ENCODE measurements around the gene ZBTB38. TPM values are rescaled to one million over a fixed set of nuclear protein-coding genes. Genes with fewer than 3 reads are reported as not detected.

ZBTB38 gene
- total RNA-seq, 3 donors from 2014 or later = 96.0 to 153 (median 144) TPM

GRCh38 chr3:141349711-141350110 lies 18.6 kb upstream of the ZBTB38 start:
- no peak for DNase-seq
- no peaks in the 10 kb centered on the region for H3K36me3 ChIP-seq (ENCODE audit: low read depth)
- H3K4me3 ChIP-seq = no peak overlapping the region
- intact Hi-C loops (cut with DNase I, micrococcal nuclease) = no loop called here
- no peak for ATAC-seq
- H3K4me1 ChIP-seq (ENCODE audit: low read depth) = peaks cover 7% of the 10 kb centered on the region
- TF ChIP-seq, protein P1, sequence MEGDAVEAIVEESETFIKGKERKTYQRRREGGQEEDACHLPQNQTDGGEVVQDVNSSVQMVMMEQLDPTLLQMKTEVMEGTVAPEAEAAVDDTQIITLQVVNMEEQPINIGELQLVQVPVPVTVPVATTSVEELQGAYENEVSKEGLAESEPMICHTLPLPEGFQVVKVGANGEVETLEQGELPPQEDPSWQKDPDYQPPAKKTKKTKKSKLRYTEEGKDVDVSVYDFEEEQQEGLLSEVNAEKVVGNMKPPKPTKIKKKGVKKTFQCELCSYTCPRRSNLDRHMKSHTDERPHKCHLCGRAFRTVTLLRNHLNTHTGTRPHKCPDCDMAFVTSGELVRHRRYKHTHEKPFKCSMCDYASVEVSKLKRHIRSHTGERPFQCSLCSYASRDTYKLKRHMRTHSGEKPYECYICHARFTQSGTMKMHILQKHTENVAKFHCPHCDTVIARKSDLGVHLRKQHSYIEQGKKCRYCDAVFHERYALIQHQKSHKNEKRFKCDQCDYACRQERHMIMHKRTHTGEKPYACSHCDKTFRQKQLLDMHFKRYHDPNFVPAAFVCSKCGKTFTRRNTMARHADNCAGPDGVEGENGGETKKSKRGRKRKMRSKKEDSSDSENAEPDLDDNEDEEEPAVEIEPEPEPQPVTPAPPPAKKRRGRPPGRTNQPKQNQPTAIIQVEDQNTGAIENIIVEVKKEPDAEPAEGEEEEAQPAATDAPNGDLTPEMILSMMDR (IDR thresholded peaks at IDR 0.05) = no peak
- H3K9me3 ChIP-seq = no peaks in the 10 kb centered on the region

DNA sequence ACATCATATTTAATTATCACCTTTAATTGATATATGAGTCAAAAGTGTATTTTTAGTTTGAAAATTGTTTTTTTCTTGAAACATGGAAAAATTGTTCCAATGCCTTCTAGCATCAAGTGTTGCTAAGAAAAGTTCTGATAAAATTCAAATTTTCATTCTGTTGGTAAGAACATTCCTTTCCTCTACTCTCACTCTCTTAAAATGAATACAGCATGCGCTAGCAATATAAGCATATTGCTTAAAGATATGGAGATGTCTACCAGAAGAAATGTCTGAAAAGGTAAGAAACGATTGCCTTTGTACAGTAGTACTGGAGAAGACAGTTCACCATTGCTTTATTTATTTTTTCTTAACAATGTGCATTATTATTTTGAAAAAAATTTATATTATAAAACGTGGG lies 17.6 kb upstream of the ZBTB38 start:
- no peaks in the 10 kb centered on the region for H3K36me3 ChIP-seq (ENCODE audit: low read depth)
- no peak overlapping the region for H3K4me3 ChIP-seq
- ATAC-seq = no peak
- TF ChIP-seq, protein P1 (IDR thresholded peaks at IDR 0.05) = no peak
- intact Hi-C loops (cut with DNase I, micrococcal nuclease) = no loop called here
- no peak for DNase-seq
- H3K9me3 ChIP-seq = no peaks in the 10 kb centered on the region
- H3K4me1 ChIP-seq (ENCODE audit: low read depth) = peaks cover 5% of the 10 kb centered on the region

DNA sequence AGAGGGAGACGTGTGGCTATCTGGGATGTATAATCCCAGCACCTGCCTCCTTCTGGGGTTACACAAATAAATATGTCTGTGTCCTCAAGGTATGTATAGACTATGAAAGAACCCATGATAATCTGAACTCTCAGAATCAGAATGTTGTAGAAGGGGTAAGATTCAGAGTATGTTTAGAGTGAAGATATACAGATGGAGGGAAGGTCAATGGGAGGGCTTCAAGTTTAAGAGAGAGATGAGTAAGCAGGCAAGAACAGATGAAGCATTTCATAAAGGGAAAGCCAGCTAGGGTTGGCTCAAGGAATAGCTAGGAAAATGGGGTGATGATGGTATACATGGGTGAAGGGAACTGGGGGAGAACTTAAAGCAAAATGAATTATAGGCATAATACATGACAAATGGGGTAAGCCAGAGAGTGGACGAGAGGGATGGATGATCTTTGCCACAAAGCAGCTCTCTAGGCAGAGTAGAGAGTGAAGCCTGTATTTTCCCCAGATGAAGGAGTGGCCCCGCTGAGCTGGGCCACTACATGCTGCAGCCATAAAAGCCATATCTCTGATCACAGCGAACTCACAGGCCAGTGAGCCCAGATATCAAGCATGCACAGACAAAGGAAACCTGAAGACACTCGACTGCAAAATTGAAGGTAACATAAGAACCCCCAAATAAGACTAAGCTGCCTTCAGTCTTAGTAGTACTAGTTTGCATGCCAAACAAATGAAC lies 15.9 kb upstream of the ZBTB38 start:
- Histone ChIP-seq H3K36me3 (ENCODE audit: low read depth) (no peaks in the 10 kb centered on the region), H3K4me3 (no peak overlapping the region), H3K9me3 (no peaks in the 10 kb centered on the region), H3K4me1 (ENCODE audit: low read depth) (no peaks in the 10 kb centered on the region)
- DNase-seq (no peak), ATAC-seq (no peak)
- intact Hi-C loops (cut with DNase I, micrococcal nuclease) = no loop called here
- TF ChIP-seq, protein P1 (IDR thresholded peaks at IDR 0.05) = no peak

- TF ChIP-seq, protein P1 (IDR thresholded peaks at IDR 0.05) = no peak
- no peaks in the 10 kb centered on the region for H3K9me3 ChIP-seq
- intact Hi-C loops (cut with DNase I, micrococcal nuclease) = no loop called here
- ATAC-seq (no peak), DNase-seq (no peak)
- no peak overlapping the region for H3K4me3 ChIP-seq
- H3K4me1 ChIP-seq (ENCODE audit: low read depth) = no peaks in the 10 kb centered on the region
- H3K36me3 ChIP-seq (ENCODE audit: low read depth) = no peaks in the 10 kb centered on the region
Observed at GRCh38 chr3:141353652-141354495, 14.4 kb upstream of the ZBTB38 start.

- Histone ChIP-seq H3K4me3 (no peak overlapping the region), H3K9me3 (no peaks in the 10 kb centered on the region), H3K4me1 (ENCODE audit: low read depth) (no peaks in the 10 kb centered on the region), H3K36me3 (ENCODE audit: low read depth) (no peaks in the 10 kb centered on the region)
- intact Hi-C loops (cut with DNase I, micrococcal nuclease) = no loop called here
- DNase-seq = no peak
- TF ChIP-seq, protein P1 (IDR thresholded peaks at IDR 0.05) = no peak
- ATAC-seq = no peak
Observed at GRCh38 chr3:141354517-141354916, 13.8 kb upstream of the ZBTB38 start.
